AG10803 (cell line): ENCODE results near the gene C1QTNF9B.

Experiments used
- DNase-seq: peaks from one replicate; pipeline ENCODE4 v3.0.0; 2010; ENCODE audit warnings: low read depth
- H3K4me3 ChIP-seq: 2 replicates; pipeline ENCODE4 v1.5.1; 2011; ENCODE audit warnings: mild to moderate bottlenecking, low read length, control low read depth
- CTCF ChIP-seq: conservative IDR thresholded peaks from 2 replicates; pipeline ENCODE4 v1.5.1; 2011; ENCODE audit warnings: mild to moderate bottlenecking, low read length, control low read depth, inconsistent platforms

C1QTNF9B gene

GRCh38 chr13:23871616-23872220 is 25.6 kb downstream of the C1QTNF9B start:
- DNase-seq: peak; percentile 60
- H3K4me3 ChIP-seq: no peak overlapping the region
- TF ChIP-seq CTCF: peak; percentile 67

GRCh38 chr13:23870356-23871140 is 26.8 kb downstream of the C1QTNF9B start:
- TF ChIP-seq CTCF: peak; percentile 32

GRCh38 chr13:23868521-23868920 is 28.8 kb downstream of the C1QTNF9B start:
- no peak for TF ChIP-seq CTCF
- no peak overlapping the region for H3K4me3 ChIP-seq
- peak; percentile 50 for DNase-seq

More at GRCh38 chr13:23870356-23871140, 26.8 kb downstream of the C1QTNF9B start:
- peak; percentile 9 for DNase-seq
- H3K4me3 ChIP-seq: no peak overlapping the region

DNA sequence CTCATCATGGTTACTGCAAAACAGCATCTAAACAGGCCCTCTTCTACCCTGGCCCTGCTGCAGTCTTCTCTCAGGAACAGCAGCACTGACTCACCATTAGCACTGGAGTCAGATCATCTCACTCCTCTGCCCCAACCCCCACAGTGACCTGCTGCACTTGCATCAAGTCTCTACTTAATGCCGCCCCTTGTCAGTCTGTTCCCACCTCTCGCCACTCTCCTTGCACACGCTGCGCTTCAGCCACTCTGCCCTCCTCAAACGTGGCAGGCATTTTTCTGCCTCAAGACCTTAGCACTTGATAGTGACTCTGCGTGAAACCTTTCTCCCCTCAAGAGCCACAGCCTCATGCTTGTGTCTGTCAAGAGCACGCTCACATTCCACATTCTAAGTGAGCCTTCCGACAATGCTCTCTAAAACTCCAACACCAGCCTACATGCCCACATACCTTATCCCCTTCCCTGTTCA is 30.2 kb downstream of the C1QTNF9B start:
- DNase-seq: peak; percentile 31
- H3K4me3 ChIP-seq: no peak overlapping the region
- no peak for TF ChIP-seq CTCF

GRCh38 chr13:23866420-23867026 is 30.8 kb downstream of the C1QTNF9B start:
- DNase-seq: no peak
- H3K4me3 ChIP-seq: no peak overlapping the region
- no peak for TF ChIP-seq CTCF

DNA sequence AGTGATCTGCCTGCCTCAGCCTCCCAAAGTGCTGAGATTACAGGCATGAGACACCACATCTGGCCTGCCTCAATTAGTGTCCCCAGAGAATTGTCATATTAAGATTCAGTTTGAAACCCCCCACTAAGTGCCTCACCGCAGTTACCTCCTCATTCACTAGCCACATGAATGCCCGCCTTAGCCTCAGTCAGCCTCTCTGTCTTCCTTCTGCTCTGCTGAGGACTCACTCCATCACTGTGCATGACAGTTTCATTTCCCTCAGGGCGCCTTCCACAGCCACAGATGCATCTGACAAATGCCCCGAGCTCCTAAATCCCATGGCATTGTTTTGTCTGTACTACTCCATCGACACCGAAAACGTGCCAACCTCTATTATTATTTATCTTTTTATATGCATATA is 31.4 kb downstream of the C1QTNF9B start:
- H3K4me3 ChIP-seq: no peak overlapping the region
- TF ChIP-seq CTCF: no peak
- DNase-seq: no peak

DNA sequence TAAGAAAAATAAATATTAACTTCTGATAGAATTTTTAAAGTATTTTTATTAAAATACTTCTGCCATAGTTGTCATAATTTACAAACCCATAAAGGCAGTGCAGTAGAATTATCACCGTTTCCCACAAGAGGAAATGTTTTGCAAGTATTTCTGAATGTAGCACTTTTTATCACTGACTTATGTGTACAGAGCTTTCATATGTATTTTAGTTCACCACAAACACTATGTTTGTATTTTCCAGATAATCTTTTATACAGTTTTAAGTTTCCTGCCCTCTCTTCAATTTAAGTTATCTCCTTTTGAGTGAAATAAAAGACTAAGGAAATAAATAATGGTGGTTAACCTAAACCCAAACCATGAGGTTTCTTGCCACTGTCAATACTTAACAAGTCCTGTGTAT is 32.3 kb downstream of the C1QTNF9B start:
- TF ChIP-seq CTCF: no peak
- no peak overlapping the region for H3K4me3 ChIP-seq
- DNase-seq: no peak
